H9 (cell line): ENCODE results near the gene TSC1. TPM values are rescaled to one million over a fixed set of nuclear protein-coding genes. Genes with fewer than 3 reads are reported as not detected.

Experiments
- DNase-seq: peaks from one replicate; pipeline ENCODE4 v3.0.0-alpha.2; 2017
- H2AFZ ChIP-seq: one replicate; pipeline ENCODE4 v1.6.1; 2013; ENCODE audit warnings: mild to moderate bottlenecking, low read length, control low read depth, moderate library complexity
- H2AK5ac ChIP-seq: 2 replicates; pipeline ENCODE4 v1.6.1; 2013; ENCODE audit warnings: low read length, control low read depth, mixed read lengths; ENCODE audit not compliant: insufficient read length
- H2BK120ac ChIP-seq: one replicate; pipeline ENCODE4 v1.6.1; 2013; ENCODE audit warnings: low read depth, mild to moderate bottlenecking, low read length, control low read depth, inconsistent platforms; ENCODE audit not compliant: poor library complexity, severe bottlenecking
- H2BK12ac ChIP-seq: 2 replicates; pipeline ENCODE4 v1.6.1; 2013; ENCODE audit warnings: low read length, control low read depth, mixed read lengths, low read depth; ENCODE audit not compliant: insufficient read length
- H2BK15ac ChIP-seq: 2 replicates; pipeline ENCODE4 v1.6.1; 2013; ENCODE audit warnings: low read depth, low read length, control low read depth
- H2BK20ac ChIP-seq: one replicate; pipeline ENCODE4 v1.6.1; 2013; ENCODE audit warnings: low read depth, mild to moderate bottlenecking, low read length, control low read depth, inconsistent platforms; ENCODE audit not compliant: poor library complexity, severe bottlenecking
- H2BK5ac ChIP-seq: 2 replicates; pipeline ENCODE4 v1.6.1; 2013; ENCODE audit warnings: low read length, control low read depth, mixed read lengths; ENCODE audit not compliant: insufficient read length
- H3K14ac ChIP-seq: 2 replicates; pipeline ENCODE4 v1.6.1; 2013; ENCODE audit warnings: low read length, control low read depth; ENCODE audit not compliant: insufficient read depth
- H3K18ac ChIP-seq: 2 replicates; pipeline ENCODE4 v1.6.1; 2013; ENCODE audit warnings: low read depth, mild to moderate bottlenecking, mixed read lengths, low read length, control low read depth; ENCODE audit not compliant: insufficient read length
- H3K23ac ChIP-seq: 2 replicates; pipeline ENCODE4 v1.6.1; 2013; ENCODE audit warnings: low read length, control low read depth, mixed read lengths, low read depth; ENCODE audit not compliant: insufficient read length
- H3K23me2 ChIP-seq: 2 replicates; pipeline ENCODE4 v1.6.1; 2013; ENCODE audit warnings: low read depth, mild to moderate bottlenecking, mixed read lengths, low read length, control low read depth; ENCODE audit not compliant: insufficient read length, poor library complexity, severe bottlenecking
- H3K27ac ChIP-seq: 2 replicates; pipeline ENCODE4 v1.5.1; 2013; ENCODE audit warnings: low read length, control low read depth, mixed read lengths, low read depth; ENCODE audit not compliant: insufficient read length
- H3K27me3 ChIP-seq: 2 replicates; pipeline ENCODE4 v1.6.1; 2013; ENCODE audit warnings: low read length, control low read depth, inconsistent platforms; ENCODE audit not compliant: insufficient read depth
- H3K4ac ChIP-seq: 2 replicates; pipeline ENCODE4 v1.6.1; 2013; ENCODE audit warnings: low read depth, mild to moderate bottlenecking, control low read depth, inconsistent platforms, low read length, moderate library complexity
- H3K4me1 ChIP-seq: 2 replicates; pipeline ENCODE4 v1.6.1; 2013; ENCODE audit warnings: low read length, control low read depth, inconsistent platforms; ENCODE audit not compliant: insufficient read depth
- H3K4me2 ChIP-seq: 2 replicates; pipeline ENCODE4 v1.6.1; 2013; ENCODE audit warnings: low read length, control low read depth, mixed read lengths; ENCODE audit not compliant: insufficient read length, insufficient read depth
- H3K56ac ChIP-seq: 2 replicates; pipeline ENCODE4 v1.6.1; 2013; ENCODE audit warnings: low read depth, mild to moderate bottlenecking, mixed read lengths, low read length, control low read depth; ENCODE audit not compliant: insufficient read length
- H3K79me1 ChIP-seq: 2 replicates; pipeline ENCODE4 v1.6.1; 2013; ENCODE audit warnings: low read depth, mild to moderate bottlenecking, moderate library complexity, low read length, control low read depth, inconsistent platforms; ENCODE audit not compliant: insufficient read depth, poor library complexity, severe bottlenecking
- H3K79me2 ChIP-seq: 2 replicates; pipeline ENCODE4 v1.6.1; 2013; ENCODE audit warnings: low read length, control low read depth, inconsistent platforms; ENCODE audit not compliant: insufficient read depth
- H3K9ac ChIP-seq: 2 replicates; pipeline ENCODE4 v1.6.1; 2013; ENCODE audit warnings: low read length, control low read depth, mixed read lengths; ENCODE audit not compliant: insufficient read length; ENCODE audit errors: extremely low read depth
- H3K9me3 ChIP-seq: one replicate; pipeline ENCODE4 v1.6.1; 2013; ENCODE audit warnings: low read depth, low read length, inconsistent platforms; ENCODE audit not compliant: control insufficient read depth
- H3T11ph ChIP-seq: one replicate; pipeline ENCODE4 v1.6.1; 2013; ENCODE audit warnings: mild to moderate bottlenecking, low read length, control low read depth, inconsistent platforms
- H4K20me1 ChIP-seq: one replicate; pipeline ENCODE4 v1.6.1; 2013; ENCODE audit not compliant: control insufficient read depth, insufficient read length, insufficient read depth
- H4K5ac ChIP-seq: 2 replicates; pipeline ENCODE4 v1.6.1; 2013; ENCODE audit warnings: low read depth, mild to moderate bottlenecking, mixed read lengths, low read length, control low read depth; ENCODE audit not compliant: insufficient read length
- H4K8ac ChIP-seq: replicated peaks from 2 replicates; pipeline ENCODE4 v1.6.1; 2013; ENCODE audit warnings: low read length, control low read depth, mixed read lengths, low read depth; ENCODE audit not compliant: insufficient read length
- H4K91ac ChIP-seq: 2 replicates; pipeline ENCODE4 v1.6.1; 2013; ENCODE audit warnings: low read depth, mild to moderate bottlenecking, moderate library complexity, mixed read lengths, low read length, control low read depth; ENCODE audit not compliant: insufficient read length
- H3K27ac Mint-ChIP-seq, 3 experiments: 2 replicates in 2 of 3; 3 replicates in 1 of 3; pipeline ENCODE4 v1.8.0; 2020 to 2021; ENCODE audit warnings: mixed read lengths in 3 of 3, mild to moderate bottlenecking in 1 of 3, moderate library complexity in 1 of 3
- H3K27me3 Mint-ChIP-seq: 2 replicates; pipeline ENCODE4 v1.8.0; 2021; ENCODE audit warnings: low read depth, mild to moderate bottlenecking, moderate library complexity, mixed read lengths
- H3K36me3 Mint-ChIP-seq, 3 experiments: 2 replicates in 2 of 3; 3 replicates in 1 of 3; pipeline ENCODE4 v1.8.0; 2020 to 2021; ENCODE audit warnings: low read depth in 3 of 3, mixed read lengths in 3 of 3; ENCODE audit not compliant: insufficient read depth in 1 of 3
- H3K4me1 Mint-ChIP-seq, 2 experiments: 2 replicates each; pipeline ENCODE4 v1.8.0; 2020; ENCODE audit warnings: mixed read lengths in 2 of 2
- H3K4me3 Mint-ChIP-seq, 2 experiments: 2 replicates in 1 of 2; 3 replicates in 1 of 2; pipeline ENCODE4 v1.8.0; 2020 to 2021; ENCODE audit warnings: mild to moderate bottlenecking in 2 of 2, mixed read lengths in 2 of 2, moderate library complexity in 1 of 2
- H3K9me3 Mint-ChIP-seq, 2 experiments: 2 replicates in 1 of 2; 3 replicates in 1 of 2; pipeline ENCODE4 v1.8.0; 2020; ENCODE audit warnings: mild to moderate bottlenecking in 2 of 2, mixed read lengths in 2 of 2, moderate library complexity in 1 of 2
- WGBS: extraction: QIAGEN DNeasy Blood & Tissue Kit; methylation state at CpG from one replicate; pipeline ENCODE4 v1.1.7; 2013; ENCODE audit warnings: missing lambda C conversion rate, low lambda C conversion rate, mixed read lengths; ENCODE audit not compliant: insufficient read length; ENCODE audit errors: extremely low coverage; 5-methylcytosine and 5-hydroxymethylcytosine counted together
- total RNA-seq: library from RNA; stranded (reverse); gene quantifications from 2 replicates; pipeline ENCODE4 v1.2.1, GENCODE V29; 2021
- TF ChIP-seq, protein P1 (sequence below): fragments of 200-600 bp; sonication (generic); conservative IDR thresholded peaks from 3 replicates; pipeline ENCODE4 v1.8.0; 2021; ENCODE audit warnings: antibody characterized with exemption, mild to moderate bottlenecking

The TSC1 gene
- total RNA-seq, 1 experiment from 2014 or later, result 32.7 TPM

DNA sequence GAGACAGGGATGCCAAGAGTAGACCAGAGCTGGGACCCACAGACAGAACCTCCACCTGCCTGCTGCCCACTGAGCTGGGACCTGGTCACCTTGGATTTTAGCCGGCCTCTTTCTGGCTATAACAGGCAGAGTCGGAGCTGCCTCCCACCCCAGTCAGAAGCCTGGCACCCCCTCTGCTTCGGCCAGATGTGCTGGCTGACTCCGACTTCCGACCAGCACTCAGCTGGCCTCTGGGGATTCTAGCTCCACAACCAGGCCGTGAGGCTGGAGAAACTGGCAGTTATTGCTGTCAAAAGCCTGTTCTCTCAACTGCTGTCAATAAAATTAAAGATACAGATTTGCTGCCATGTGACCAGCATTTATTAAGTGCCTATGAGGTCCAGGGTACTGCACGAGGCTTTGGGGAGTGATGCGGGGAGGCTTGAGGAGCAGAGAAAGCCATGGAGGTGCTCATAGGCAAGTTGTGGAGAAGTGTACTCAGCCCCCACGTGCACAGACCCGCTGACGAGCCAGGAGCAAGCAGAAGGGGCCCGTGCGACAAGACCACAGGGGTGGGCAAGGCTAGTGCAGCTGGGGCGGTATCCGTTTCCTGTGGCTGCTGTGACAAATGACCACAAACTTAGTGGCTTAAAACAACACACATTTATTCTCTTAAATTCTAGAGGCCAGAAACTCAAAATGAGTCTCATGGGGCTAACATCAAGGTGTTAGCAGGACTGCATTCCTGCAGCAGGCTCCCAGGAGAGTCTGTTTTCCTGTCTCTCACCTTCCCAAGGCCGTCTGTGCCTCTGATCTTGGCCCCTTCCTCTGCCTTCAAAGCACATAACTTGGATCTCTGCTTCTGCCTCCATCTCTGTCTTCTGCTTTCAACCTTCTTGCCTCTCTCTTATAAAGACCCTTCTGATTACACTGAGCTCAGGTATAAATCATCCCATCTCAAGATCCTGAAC is 47.2 kb upstream of the TSC1 start:
- Histone ChIP-seq H3K4me1 (peaks cover 3% of the 10 kb centered on the region; the same call in 1 of the 2 replicates), H3K27me3 (no peaks in the 10 kb centered on the region), H3K9ac (no peak overlapping the region), H3K79me2 (no peaks in the 10 kb centered on the region), H3K9me3 (no peaks in the 10 kb centered on the region), H2BK20ac (no peak overlapping the region), H4K8ac (no peak overlapping the region), H3K79me1 (no peaks in the 10 kb centered on the region), H2BK5ac (no peak overlapping the region), H2AFZ (no peak overlapping the region), H4K91ac (no peak overlapping the region), H3T11ph (no peak overlapping the region), H3K23ac (no peak overlapping the region), H2BK15ac (no peak overlapping the region), H3K23me2 (no peaks in the 10 kb centered on the region), H2AK5ac (no peak overlapping the region), H3K56ac (no peak overlapping the region), H2BK120ac (no peak overlapping the region), H4K20me1 (no peaks in the 10 kb centered on the region), H2BK12ac (no peak overlapping the region), H3K4me2 (no peak overlapping the region), H3K4ac (no peak overlapping the region), H3K14ac (no peak overlapping the region), H4K5ac (no peak overlapping the region), H3K18ac (no peak overlapping the region), H3K27ac (no peak overlapping the region)
- Mint-ChIP-seq H3K27me3 (peaks cover 55% of the 10 kb centered on the region), H3K36me3 (no peaks in the 10 kb centered on the region), H3K4me1 (peaks cover 16 to 21% of the 10 kb centered on the region in 2 experiments), H3K4me3 (no peak overlapping the region), H3K27ac (no peak overlapping the region), H3K9me3 (peaks cover 0 to 6% of the 10 kb centered on the region in 2 experiments; a peak in 4 of 5 replicates)
- TF ChIP-seq, protein P1, sequence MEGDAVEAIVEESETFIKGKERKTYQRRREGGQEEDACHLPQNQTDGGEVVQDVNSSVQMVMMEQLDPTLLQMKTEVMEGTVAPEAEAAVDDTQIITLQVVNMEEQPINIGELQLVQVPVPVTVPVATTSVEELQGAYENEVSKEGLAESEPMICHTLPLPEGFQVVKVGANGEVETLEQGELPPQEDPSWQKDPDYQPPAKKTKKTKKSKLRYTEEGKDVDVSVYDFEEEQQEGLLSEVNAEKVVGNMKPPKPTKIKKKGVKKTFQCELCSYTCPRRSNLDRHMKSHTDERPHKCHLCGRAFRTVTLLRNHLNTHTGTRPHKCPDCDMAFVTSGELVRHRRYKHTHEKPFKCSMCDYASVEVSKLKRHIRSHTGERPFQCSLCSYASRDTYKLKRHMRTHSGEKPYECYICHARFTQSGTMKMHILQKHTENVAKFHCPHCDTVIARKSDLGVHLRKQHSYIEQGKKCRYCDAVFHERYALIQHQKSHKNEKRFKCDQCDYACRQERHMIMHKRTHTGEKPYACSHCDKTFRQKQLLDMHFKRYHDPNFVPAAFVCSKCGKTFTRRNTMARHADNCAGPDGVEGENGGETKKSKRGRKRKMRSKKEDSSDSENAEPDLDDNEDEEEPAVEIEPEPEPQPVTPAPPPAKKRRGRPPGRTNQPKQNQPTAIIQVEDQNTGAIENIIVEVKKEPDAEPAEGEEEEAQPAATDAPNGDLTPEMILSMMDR, result no peak
- WGBS, result no CpG with 5 or more reads among the region's 16 CpGs
- DNase-seq, result no peak
